Measurements from ENCODE around the gene LZTS2.
A peak's percentile ranks its signal among the peaks of the same experiment; 100 is the strongest.

LZTS2 gene

DNA sequence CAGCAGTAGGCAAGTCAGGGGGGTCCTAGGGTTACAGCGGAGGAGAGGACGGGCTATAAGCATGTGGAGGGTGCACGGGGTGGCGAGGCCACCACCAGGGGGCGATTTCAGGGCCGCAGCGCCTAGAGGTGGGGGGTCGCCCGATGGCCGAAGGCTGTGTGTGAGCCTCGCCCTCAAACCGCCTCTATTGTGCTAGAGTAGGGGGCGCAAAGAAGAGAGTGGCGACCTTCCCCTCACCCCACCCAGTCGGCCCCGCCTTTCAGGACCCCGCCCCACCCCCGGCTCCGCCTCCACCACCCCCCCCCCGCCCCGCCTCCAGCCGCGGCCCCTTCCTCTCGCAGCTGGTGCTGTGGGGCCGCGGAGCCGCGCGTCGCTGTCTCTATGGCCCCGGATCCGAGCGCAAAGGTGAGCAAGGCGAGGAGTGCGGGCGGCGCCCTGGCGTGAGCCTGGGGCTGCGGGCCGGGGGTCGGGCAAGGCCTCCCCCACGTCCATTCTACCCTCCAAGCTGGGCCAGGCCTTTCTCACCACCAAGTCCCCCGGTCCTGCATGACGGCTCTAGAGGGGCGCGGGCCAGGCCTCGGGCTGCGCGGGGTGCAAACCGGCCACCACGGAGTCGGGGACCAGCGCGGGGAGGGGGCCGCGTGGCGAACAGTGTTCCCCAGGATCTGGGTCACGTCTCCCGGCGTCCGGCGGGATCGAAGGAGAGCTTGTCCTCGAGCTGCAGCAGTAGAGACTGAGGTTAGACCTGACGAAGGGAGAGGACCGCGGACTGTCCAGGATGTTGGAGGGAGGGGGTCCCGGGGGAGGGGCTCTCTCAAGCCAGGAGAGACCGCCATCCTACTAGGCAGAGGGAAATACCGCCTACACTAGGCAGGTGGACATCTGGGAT is 30.2 kb upstream of the LZTS2 start, which contains the start of gene SEMA4G:
TSS of gene SEMA4G (plus strand) at position 318 of the 889 bp plus-strand sequence. CDS start 3,409 bp downstream, outside the sequence.
- Histone ChIP-seq H3K27me3 (ENCODE audit: insufficient read depth, poor library complexity, severe bottlenecking) (no peaks in the 10 kb centered on the region), H3K27ac (replicated peaks) (no peak within 1 kb of the TSS), H3K4me3 (replicated peaks; ENCODE audit: insufficient read depth, low read length) (peak within 1 kb of the TSS; percentile 29)
- TF ChIP-seq, protein P1, sequence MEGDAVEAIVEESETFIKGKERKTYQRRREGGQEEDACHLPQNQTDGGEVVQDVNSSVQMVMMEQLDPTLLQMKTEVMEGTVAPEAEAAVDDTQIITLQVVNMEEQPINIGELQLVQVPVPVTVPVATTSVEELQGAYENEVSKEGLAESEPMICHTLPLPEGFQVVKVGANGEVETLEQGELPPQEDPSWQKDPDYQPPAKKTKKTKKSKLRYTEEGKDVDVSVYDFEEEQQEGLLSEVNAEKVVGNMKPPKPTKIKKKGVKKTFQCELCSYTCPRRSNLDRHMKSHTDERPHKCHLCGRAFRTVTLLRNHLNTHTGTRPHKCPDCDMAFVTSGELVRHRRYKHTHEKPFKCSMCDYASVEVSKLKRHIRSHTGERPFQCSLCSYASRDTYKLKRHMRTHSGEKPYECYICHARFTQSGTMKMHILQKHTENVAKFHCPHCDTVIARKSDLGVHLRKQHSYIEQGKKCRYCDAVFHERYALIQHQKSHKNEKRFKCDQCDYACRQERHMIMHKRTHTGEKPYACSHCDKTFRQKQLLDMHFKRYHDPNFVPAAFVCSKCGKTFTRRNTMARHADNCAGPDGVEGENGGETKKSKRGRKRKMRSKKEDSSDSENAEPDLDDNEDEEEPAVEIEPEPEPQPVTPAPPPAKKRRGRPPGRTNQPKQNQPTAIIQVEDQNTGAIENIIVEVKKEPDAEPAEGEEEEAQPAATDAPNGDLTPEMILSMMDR (IDR thresholded peaks at IDR 0.05; ENCODE audit: insufficient read depth, low read length): peak; percentile 30
- no peak for TF ChIP-seq SPI1 (IDR thresholded peaks at IDR 0.05; ENCODE audit: borderline replicate concordance, low read depth)
- DNase-seq (ENCODE audit: low read depth in 1 of 2, low spot score in 1 of 2): peak in 1 of 2 experiments; percentile 12

DNA sequence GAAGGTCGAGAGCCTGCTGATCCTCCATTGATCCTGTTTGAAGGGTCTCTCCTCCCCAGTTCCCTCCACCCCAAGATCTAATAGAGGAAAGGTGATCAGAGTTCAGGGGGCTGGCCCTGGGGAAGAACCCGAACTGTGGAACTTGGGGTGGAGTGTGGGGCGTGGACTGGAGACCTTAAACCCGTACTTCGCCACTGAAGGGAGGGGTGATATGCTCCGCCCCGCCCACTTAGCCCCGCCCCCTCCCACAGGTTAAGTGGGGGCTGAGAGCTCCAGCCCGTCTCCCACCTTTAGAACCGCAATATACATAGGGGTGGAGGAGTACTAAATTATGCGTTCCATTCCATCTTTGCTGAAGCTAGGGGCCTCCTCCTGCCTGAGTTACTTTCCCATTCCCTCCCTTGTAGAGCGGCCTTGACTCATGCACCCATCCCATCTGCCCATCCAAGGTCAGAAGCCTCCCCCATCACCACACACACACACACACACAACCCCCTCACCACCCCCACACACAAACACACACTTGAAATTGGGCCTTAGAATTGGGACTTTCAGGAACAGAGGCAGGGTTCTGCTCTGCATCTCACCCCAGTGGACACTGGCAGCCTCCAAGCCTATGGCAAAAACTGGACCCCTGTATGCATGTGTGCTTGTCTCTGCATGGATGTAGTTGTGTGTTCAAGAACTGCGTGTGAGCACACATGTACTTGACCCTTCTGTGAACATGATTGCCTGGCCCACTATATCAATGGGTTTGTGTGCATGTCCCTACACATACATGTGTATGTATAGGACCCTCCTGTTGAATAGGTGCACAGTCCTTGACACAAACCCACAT is 29.3 kb upstream of the LZTS2 start:
- no peak for DNase-seq (ENCODE audit: low read depth in 1 of 2, low spot score in 1 of 2)
- Histone ChIP-seq H3K4me3 (replicated peaks; ENCODE audit: insufficient read depth, low read length) (no peak overlapping the region), H3K27ac (replicated peaks) (no peak overlapping the region), H3K27me3 (ENCODE audit: insufficient read depth, poor library complexity, severe bottlenecking) (no peaks in the 10 kb centered on the region)
- TF ChIP-seq, protein P1 (IDR thresholded peaks at IDR 0.05; ENCODE audit: insufficient read depth, low read length): no peak
- TF ChIP-seq GABPA (IDR thresholded peaks at IDR 0.05; ENCODE audit: low read depth) (no peak), POLR2AphosphoS5 (IDR thresholded peaks at IDR 0.05; ENCODE audit: low read depth) (no peak), SPI1 (IDR thresholded peaks at IDR 0.05; ENCODE audit: borderline replicate concordance, low read depth) (no peak)
- TF ChIP-seq, protein P2, sequence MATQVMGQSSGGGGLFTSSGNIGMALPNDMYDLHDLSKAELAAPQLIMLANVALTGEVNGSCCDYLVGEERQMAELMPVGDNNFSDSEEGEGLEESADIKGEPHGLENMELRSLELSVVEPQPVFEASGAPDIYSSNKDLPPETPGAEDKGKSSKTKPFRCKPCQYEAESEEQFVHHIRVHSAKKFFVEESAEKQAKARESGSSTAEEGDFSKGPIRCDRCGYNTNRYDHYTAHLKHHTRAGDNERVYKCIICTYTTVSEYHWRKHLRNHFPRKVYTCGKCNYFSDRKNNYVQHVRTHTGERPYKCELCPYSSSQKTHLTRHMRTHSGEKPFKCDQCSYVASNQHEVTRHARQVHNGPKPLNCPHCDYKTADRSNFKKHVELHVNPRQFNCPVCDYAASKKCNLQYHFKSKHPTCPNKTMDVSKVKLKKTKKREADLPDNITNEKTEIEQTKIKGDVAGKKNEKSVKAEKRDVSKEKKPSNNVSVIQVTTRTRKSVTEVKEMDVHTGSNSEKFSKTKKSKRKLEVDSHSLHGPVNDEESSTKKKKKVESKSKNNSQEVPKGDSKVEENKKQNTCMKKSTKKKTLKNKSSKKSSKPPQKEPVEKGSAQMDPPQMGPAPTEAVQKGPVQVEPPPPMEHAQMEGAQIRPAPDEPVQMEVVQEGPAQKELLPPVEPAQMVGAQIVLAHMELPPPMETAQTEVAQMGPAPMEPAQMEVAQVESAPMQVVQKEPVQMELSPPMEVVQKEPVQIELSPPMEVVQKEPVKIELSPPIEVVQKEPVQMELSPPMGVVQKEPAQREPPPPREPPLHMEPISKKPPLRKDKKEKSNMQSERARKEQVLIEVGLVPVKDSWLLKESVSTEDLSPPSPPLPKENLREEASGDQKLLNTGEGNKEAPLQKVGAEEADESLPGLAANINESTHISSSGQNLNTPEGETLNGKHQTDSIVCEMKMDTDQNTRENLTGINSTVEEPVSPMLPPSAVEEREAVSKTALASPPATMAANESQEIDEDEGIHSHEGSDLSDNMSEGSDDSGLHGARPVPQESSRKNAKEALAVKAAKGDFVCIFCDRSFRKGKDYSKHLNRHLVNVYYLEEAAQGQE (IDR thresholded peaks at IDR 0.05; ENCODE audit: insufficient replicate concordance, low read depth): no peak

DNA sequence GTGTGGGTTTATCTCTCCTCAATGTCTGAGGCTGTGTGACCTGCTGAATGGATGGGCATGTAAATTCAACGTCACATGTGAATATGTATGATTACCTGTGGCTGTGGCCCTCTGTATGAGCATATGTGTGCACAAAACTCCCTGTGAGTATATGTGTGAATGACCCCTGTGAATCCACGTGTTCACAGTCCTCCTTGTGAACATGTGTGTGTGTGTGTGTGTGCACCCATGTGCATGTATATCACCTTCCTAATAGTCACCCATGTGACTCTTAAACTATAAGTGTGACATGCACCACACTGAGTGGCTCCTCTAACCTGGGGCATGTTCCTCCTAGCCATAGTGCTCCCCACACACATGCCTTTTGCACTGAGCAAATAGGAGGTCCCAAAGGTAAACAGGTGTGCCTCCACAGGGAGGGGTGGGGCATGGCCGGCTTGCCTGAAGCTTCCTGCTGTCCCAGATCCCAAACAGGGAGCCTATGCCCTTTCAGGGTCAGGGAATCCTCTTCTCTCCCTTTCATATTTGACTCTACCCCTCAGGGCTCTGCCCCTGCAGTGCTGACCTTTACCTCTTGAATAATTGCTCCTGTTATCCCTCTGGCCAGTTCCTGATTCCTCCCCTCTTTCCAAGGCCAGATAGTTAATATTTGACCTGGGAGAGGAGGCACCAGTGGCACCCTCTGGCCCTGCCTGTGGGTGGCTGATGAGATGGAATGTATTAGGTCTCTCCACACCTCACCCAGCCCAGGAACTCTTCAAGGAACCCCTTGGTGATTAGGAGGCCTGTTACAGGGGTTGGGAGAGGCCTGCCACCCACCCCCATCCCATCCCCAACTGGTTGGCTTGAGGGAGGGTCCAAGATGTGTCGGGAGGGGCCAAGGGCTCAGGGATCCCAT is 28.4 kb upstream of the LZTS2 start:
- TF ChIP-seq GABPA (IDR thresholded peaks at IDR 0.05; ENCODE audit: low read depth) (no peak), SPI1 (IDR thresholded peaks at IDR 0.05; ENCODE audit: borderline replicate concordance, low read depth) (no peak), POLR2AphosphoS5 (IDR thresholded peaks at IDR 0.05; ENCODE audit: low read depth) (no peak)
- TF ChIP-seq, protein P2 (IDR thresholded peaks at IDR 0.05; ENCODE audit: insufficient replicate concordance, low read depth): no peak
- TF ChIP-seq, protein P1 (IDR thresholded peaks at IDR 0.05; ENCODE audit: insufficient read depth, low read length): no peak
- H3K27ac ChIP-seq (replicated peaks): no peak overlapping the region
- no peaks in the 10 kb centered on the region for H3K27me3 ChIP-seq (ENCODE audit: insufficient read depth, poor library complexity, severe bottlenecking)
- no peak for DNase-seq (ENCODE audit: low read depth in 1 of 2, low spot score in 1 of 2)
- H3K4me3 ChIP-seq (replicated peaks; ENCODE audit: insufficient read depth, low read length): no peak overlapping the region
